ENCODE results near the gene UBXN11. TPM values are rescaled to one million over a fixed set of nuclear protein-coding genes. Genes with fewer than 3 reads are reported as not detected.

Gene UBXN11
- total and polyA plus RNA-seq, 2 of the 13 experiments (the other 11 are each of a cell fraction or from before 2014, with no cell fraction given), result 9.3 to 10.4 TPM

- TF ChIP-seq, protein P1, sequence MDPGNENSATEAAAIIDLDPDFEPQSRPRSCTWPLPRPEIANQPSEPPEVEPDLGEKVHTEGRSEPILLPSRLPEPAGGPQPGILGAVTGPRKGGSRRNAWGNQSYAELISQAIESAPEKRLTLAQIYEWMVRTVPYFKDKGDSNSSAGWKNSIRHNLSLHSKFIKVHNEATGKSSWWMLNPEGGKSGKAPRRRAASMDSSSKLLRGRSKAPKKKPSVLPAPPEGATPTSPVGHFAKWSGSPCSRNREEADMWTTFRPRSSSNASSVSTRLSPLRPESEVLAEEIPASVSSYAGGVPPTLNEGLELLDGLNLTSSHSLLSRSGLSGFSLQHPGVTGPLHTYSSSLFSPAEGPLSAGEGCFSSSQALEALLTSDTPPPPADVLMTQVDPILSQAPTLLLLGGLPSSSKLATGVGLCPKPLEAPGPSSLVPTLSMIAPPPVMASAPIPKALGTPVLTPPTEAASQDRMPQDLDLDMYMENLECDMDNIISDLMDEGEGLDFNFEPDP (CRISPR knock-in tag; conservative IDR thresholded peaks at IDR 0.05), result no peak
Observed at GRCh38 chr1:26289158-26290059, 17.0 kb downstream of the UBXN11 start (continued).

DNA sequence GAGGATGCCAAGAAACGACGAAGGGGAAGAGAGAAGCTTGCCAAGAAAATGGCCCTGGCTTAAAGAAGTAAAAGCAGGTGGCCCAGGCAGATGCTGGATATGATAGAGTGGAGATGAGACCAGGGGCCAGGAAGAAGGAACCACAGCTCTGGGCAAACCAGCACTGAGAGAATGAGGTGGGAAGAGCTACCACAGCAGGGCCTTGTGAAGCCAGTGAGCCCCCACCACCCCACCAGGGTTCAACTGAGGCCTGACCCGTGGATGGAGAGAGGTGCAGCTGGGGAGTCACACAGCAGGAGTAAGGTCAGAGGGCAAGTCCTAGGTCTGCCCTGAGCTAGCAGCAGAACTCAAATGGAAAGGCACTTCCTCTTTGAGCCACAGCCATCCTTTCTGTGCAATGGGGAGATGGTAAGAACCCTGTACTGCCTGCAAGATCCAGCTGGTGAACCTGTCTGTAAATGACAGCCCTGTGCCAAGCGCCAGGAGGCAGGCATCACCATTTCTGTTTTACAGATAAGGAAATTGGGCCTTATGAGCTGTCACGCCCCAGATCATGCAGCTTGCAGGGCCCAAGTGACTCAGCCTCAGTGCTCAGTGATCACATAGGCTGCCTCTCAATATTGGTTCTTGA lies 18.0 kb downstream of the UBXN11 start:
- DNase-seq (ENCODE audit: low spot score) (no peak), FAIRE-seq (no peak), ATAC-seq (no peak)
- TF ChIP-seq ZNF569 (CRISPR knock-in tag; IDR thresholded peaks at IDR 0.05; ENCODE audit: borderline replicate concordance) (no peak), PHF21A (CRISPR knock-in tag; IDR thresholded peaks at IDR 0.05) (no peak), ZNF784 (CRISPR knock-in tag; IDR thresholded peaks at IDR 0.05; ENCODE audit: borderline replicate concordance) (no peak), KLF9 (CRISPR knock-in tag; IDR thresholded peaks at IDR 0.05; ENCODE audit: low read depth) (no peak), SOX6 (IDR thresholded peaks at IDR 0.05) (no peak), SOX6 (CRISPR knock-in tag; IDR thresholded peaks at IDR 0.05) (no peak), MXD4 (CRISPR knock-in tag; IDR thresholded peaks at IDR 0.05) (no peak), ZFAT (CRISPR knock-in tag; conservative IDR thresholded peaks at IDR 0.05) (no peak)
- TF ChIP-seq, protein P2, sequence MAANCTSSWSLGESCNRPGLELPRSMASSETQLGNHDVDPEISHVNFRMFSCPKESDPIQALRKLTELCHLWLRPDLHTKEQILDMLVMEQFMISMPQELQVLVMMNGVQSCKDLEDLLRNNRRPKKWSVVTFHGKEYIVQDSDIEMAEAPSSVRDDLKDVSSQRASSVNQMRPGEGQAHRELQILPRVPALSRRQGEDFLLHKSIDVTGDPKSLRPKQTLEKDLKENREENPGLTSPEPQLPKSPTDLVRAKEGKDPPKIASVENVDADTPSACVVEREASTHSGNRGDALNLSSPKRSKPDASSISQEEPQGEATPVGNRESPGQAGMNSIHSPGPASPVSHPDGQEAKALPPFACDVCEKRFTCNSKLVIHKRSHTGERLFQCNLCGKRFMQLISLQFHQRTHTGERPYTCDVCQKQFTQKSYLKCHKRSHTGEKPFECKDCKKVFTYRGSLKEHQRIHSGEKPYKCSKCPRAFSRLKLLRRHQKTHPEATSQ (CRISPR knock-in tag; IDR thresholded peaks at IDR 0.05; ENCODE audit: borderline replicate concordance), result no peak
- CTCF ChIA-PET (ENCODE audit: low intra/inter-chr PET ratio, low total read pairs), result no interaction called here
- Histone ChIP-seq H3K79me2 (ENCODE audit: insufficient read depth, low read length) (no peaks in the 10 kb centered on the region), H3K27ac (ENCODE audit: extremely low read length, insufficient read depth, low read length) (no peak overlapping the region), H2AFZ (ENCODE audit: low read length) (no peak overlapping the region), H3K27me3 (ENCODE audit: control insufficient read depth in 1 of 2, insufficient read depth in 2 of 2, low read length in 2 of 2) (no peaks in the 10 kb centered on the region), H3K9me3 (ENCODE audit: low read length) (no peaks in the 10 kb centered on the region), H3K4me2 (ENCODE audit: low read depth, low read length) (no peak overlapping the region), H4K20me1 (ENCODE audit: insufficient read depth, low read length) (no peaks in the 10 kb centered on the region), H3K4me3 (replicated peaks in 1 of 3; ENCODE audit: insufficient read depth in 1 of 3, low read depth in 2 of 3, low read length in 3 of 3) (no peak overlapping the region), H3K36me3 (replicated peaks in 1 of 2; ENCODE audit: control insufficient read depth in 1 of 2, insufficient read depth in 2 of 2, low read length in 2 of 2) (no peaks in the 10 kb centered on the region; a peak in 1 of 5 replicates), H3K4me1 (ENCODE audit: insufficient read depth, low read length) (no peaks in the 10 kb centered on the region), H3K9ac (ENCODE audit: insufficient read depth, low read depth, low read length) (no peak overlapping the region)
- no TSS peak for BruUV-seq (replicated peaks)
- WGBS (ENCODE audit: low lambda C conversion rate), result 67% methylated on average over 3 of the region's 5 CpGs
- POLR2A ChIA-PET, result no interaction called here
- in situ Hi-C loops (cut with HindIII; ENCODE audit: extremely low pct_ligation_motif_present, low pct_unique_long_range_greater_than_20kb), result loop anchor here (5.0 kb wide), 1 partner anchor 74 kb away; no protein-coding TSS in a partner anchor
- intact Hi-C loops (cut with micrococcal nuclease; ENCODE audit: unreplicated experiment), result no loop called here
